ENCODE measurements around the gene UBL4A.
A peak's percentile ranks its signal among the peaks of the same experiment; 100 is the strongest.

The UBL4A gene

DNA sequence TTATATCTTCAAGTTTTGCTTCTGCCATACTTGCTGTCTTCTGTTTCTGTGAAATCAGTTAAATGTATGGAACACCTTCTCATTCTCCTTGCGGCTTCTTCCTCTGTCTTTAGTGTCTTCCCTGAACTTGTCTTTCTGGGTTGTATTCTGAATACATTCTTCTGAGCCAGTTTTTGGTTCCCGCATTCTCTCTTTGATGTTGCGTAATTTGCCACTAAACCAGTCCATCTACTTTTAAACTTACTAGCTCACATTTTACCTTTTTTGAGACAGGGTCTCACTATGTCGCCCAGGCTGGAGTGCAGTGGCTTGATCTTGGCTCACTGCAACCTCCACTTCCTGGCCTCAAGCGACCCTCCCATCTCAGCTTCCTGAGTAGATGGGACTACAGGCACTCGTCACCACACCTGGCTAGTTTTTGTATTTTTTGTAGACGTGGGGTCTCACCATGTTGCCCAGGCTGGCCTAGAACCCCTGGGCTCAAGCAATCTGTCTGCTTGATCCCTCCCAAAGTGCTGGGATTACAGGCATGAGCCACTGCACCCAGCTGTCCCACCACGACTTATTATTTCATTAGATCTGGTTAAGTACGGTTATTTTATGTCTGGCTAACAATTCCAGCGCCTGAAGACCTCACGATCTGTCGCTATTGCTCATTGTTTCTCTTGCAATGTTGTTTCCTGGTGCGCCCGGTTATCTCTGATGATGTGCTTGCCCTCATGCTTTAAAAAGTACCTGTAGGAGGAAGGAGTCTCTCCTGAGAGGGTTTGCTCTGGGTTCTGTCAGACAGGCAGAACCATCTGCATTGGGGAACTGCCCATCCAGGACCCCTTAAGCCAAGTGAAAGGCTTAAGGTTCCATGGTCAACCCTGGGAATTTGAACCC, 39.4 kb upstream of the UBL4A start:
- Histone ChIP-seq H3K4me2 (ENCODE audit: insufficient read depth, low read length, poor library complexity, severe bottlenecking) (no peak overlapping the region), H2BK15ac (ENCODE audit: low read length) (no peak overlapping the region), H2BK120ac (ENCODE audit: low read depth, low read length) (no peak overlapping the region), H2AK5ac (ENCODE audit: low read depth, low read length) (no peak overlapping the region), H2AFZ (ENCODE audit: low read length) (no peak overlapping the region), H3K4ac (ENCODE audit: low read length) (no peak overlapping the region), H3K4me3 (ENCODE audit: low read length in 2 of 2) (no peak overlapping the region), H4K91ac (ENCODE audit: low read depth, low read length, poor library complexity) (no peak overlapping the region), H3K9me3 (replicated peaks in 1 of 2; ENCODE audit: control insufficient read depth in 2 of 2, insufficient read depth in 1 of 2, low read depth in 1 of 2, low read length in 2 of 2) (no peaks in the 10 kb centered on the region), H4K8ac (ENCODE audit: low read depth, low read length) (no peak overlapping the region), H3K14ac (ENCODE audit: low read length) (no peak overlapping the region), H3K18ac (ENCODE audit: low read length) (no peak overlapping the region), H2BK12ac (ENCODE audit: low read length) (no peak overlapping the region), H3K79me1 (ENCODE audit: low read depth, low read length) (no peaks in the 10 kb centered on the region), H3K23ac (ENCODE audit: low read depth, low read length, poor library complexity) (no peak overlapping the region), H3K36me3 (replicated peaks in 1 of 2; ENCODE audit: control insufficient read depth in 2 of 2, insufficient read depth in 2 of 2, low read length in 2 of 2) (peaks cover 0 to 2% of the 10 kb centered on the region in 2 donors), H3K9ac (ENCODE audit: low read depth, low read length, poor library complexity) (no peak overlapping the region), H3K4me1 (ENCODE audit: control insufficient read depth in 2 of 2, insufficient read depth in 1 of 2, low read depth in 1 of 2, low read length in 2 of 2) (peaks cover 3 to 7% of the 10 kb centered on the region in 2 donors), H3K27ac (replicated peaks; ENCODE audit: low read length) (no peak overlapping the region), H3K27me3 (ENCODE audit: control insufficient read depth in 3 of 3, insufficient read depth in 3 of 3, low read depth in 1 of 3, low read length in 3 of 3) (no peaks in the 10 kb centered on the region), H2BK5ac (ENCODE audit: low read length) (no peak overlapping the region)
- no peak for DNase-seq (ENCODE audit: low spot score)
- no CpG with 5 or more reads among the region's 14 CpGs for WGBS, 2 donors (ENCODE audit: extremely low coverage in 2 of 2, insufficient read length in 2 of 2, insufficient replicate concordance in 1 of 2)

GRCh38 chrX:154519389-154519788, 33.0 kb upstream of the UBL4A start:
- peaks cover 5 to 10% of the 10 kb centered on the region in 2 donors for H3K4me1 ChIP-seq (ENCODE audit: control insufficient read depth in 2 of 2, insufficient read depth in 1 of 2, low read depth in 1 of 2, low read length in 2 of 2)
- no peak overlapping the region for H4K8ac ChIP-seq (ENCODE audit: low read depth, low read length)
- no peak overlapping the region for H3K23ac ChIP-seq (ENCODE audit: low read depth, low read length, poor library complexity)
- no peaks in the 10 kb centered on the region for H3K27me3 ChIP-seq (ENCODE audit: control insufficient read depth in 3 of 3, insufficient read depth in 3 of 3, low read depth in 1 of 3, low read length in 3 of 3)
- no peak overlapping the region for H4K91ac ChIP-seq (ENCODE audit: low read depth, low read length, poor library complexity)
- H3K79me1 ChIP-seq (ENCODE audit: low read depth, low read length): no peaks in the 10 kb centered on the region
- no CpG with 5 or more reads among the region's 8 CpGs for WGBS, 2 donors (ENCODE audit: extremely low coverage in 2 of 2, insufficient read length in 2 of 2, insufficient replicate concordance in 1 of 2)
- H3K9ac ChIP-seq (ENCODE audit: low read depth, low read length, poor library complexity): no peak overlapping the region
- no peak overlapping the region for H2AK5ac ChIP-seq (ENCODE audit: low read depth, low read length)
- no peak overlapping the region for H3K18ac ChIP-seq (ENCODE audit: low read length)
- H2AFZ ChIP-seq (ENCODE audit: low read length): no peak overlapping the region
- no peak overlapping the region for H3K14ac ChIP-seq (ENCODE audit: low read length)
- no peaks in the 10 kb centered on the region for H3K9me3 ChIP-seq (replicated peaks in 1 of 2; ENCODE audit: control insufficient read depth in 2 of 2, insufficient read depth in 1 of 2, low read depth in 1 of 2, low read length in 2 of 2)
- H3K36me3 ChIP-seq (replicated peaks in 1 of 2; ENCODE audit: control insufficient read depth in 2 of 2, insufficient read depth in 2 of 2, low read length in 2 of 2): no peaks in the 10 kb centered on the region
- H3K27ac ChIP-seq (replicated peaks; ENCODE audit: low read length): no peak overlapping the region
- no peak overlapping the region for H3K4me2 ChIP-seq (ENCODE audit: insufficient read depth, low read length, poor library complexity, severe bottlenecking)
- H3K4ac ChIP-seq (ENCODE audit: low read length): no peak overlapping the region
- no peak for DNase-seq (ENCODE audit: low spot score)
- no peak overlapping the region for H2BK15ac ChIP-seq (ENCODE audit: low read length)
- no peak overlapping the region for H2BK5ac ChIP-seq (ENCODE audit: low read length)
- H2BK12ac ChIP-seq (ENCODE audit: low read length): no peak overlapping the region
- H2BK120ac ChIP-seq (ENCODE audit: low read depth, low read length): no peak overlapping the region
- no peak overlapping the region for H3K4me3 ChIP-seq (ENCODE audit: low read length in 2 of 2)

DNA sequence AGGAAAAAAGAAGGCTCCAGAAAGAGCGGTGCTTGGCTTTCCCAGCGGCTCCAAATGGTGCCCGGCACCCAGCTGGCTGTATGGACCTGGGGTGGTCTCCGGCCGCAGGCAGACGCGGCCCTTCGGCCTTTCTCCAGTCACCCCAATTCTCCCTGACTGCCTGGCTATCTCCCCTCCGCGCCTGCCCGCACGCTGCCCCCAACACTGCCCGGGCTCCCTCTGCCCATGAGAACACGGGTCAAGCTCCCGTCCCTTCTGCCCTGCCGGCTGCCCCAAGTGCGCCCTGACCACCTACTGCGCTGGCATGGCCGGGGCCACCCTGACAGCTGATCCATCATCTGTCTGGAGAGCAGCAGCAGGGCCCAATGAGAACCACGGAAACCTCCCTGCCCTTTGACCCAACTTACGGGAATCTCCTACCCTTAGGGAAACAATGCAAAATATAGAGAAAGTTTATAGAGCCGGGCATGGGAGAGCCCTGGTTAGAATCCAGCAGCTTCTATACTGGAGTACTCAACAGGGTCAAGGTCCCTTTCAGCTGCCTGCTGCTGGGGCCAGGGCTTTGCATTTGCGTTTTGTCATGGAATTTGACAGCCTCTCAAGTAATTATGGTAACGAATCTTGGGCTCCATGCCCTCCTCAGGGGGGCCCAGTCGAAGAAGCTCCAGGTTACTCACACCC, 30.8 kb upstream of the UBL4A start:
- no peak overlapping the region for H2AK5ac ChIP-seq (ENCODE audit: low read depth, low read length)
- peak overlapping the region; percentile 51 for H3K4me2 ChIP-seq (ENCODE audit: insufficient read depth, low read length, poor library complexity, severe bottlenecking)
- H4K8ac ChIP-seq (ENCODE audit: low read depth, low read length): no peak overlapping the region
- H2BK12ac ChIP-seq (ENCODE audit: low read length): no peak overlapping the region
- H2BK15ac ChIP-seq (ENCODE audit: low read length): no peak overlapping the region
- H3K4ac ChIP-seq (ENCODE audit: low read length): no peak overlapping the region
- peaks cover 5 to 10% of the 10 kb centered on the region in 2 donors for H3K4me1 ChIP-seq (ENCODE audit: control insufficient read depth in 2 of 2, insufficient read depth in 1 of 2, low read depth in 1 of 2, low read length in 2 of 2)
- H3K9ac ChIP-seq (ENCODE audit: low read depth, low read length, poor library complexity): peak overlapping the region; percentile 60
- no peak overlapping the region for H3K23ac ChIP-seq (ENCODE audit: low read depth, low read length, poor library complexity)
- no peak overlapping the region for H4K91ac ChIP-seq (ENCODE audit: low read depth, low read length, poor library complexity)
- H2BK120ac ChIP-seq (ENCODE audit: low read depth, low read length): no peak overlapping the region
- no peaks in the 10 kb centered on the region for H3K27me3 ChIP-seq (ENCODE audit: control insufficient read depth in 3 of 3, insufficient read depth in 3 of 3, low read depth in 1 of 3, low read length in 3 of 3)
- H2BK5ac ChIP-seq (ENCODE audit: low read length): peak overlapping the region; percentile 39
- no peak overlapping the region for H3K14ac ChIP-seq (ENCODE audit: low read length)
- peak overlapping the region; percentile 63 for H2AFZ ChIP-seq (ENCODE audit: low read length)
- H3K9me3 ChIP-seq (replicated peaks in 1 of 2; ENCODE audit: control insufficient read depth in 2 of 2, insufficient read depth in 1 of 2, low read depth in 1 of 2, low read length in 2 of 2): no peaks in the 10 kb centered on the region
- H3K27ac ChIP-seq (replicated peaks; ENCODE audit: low read length): no peak overlapping the region
- WGBS, 2 donors (ENCODE audit: extremely low coverage in 2 of 2, insufficient read length in 2 of 2, insufficient replicate concordance in 1 of 2): no CpG with 5 or more reads among the region's 25 CpGs
- no peak for DNase-seq (ENCODE audit: low spot score)
- H3K18ac ChIP-seq (ENCODE audit: low read length): peak overlapping the region; percentile 83
- no peaks in the 10 kb centered on the region for H3K79me1 ChIP-seq (ENCODE audit: low read depth, low read length)
- H3K4me3 ChIP-seq (ENCODE audit: low read length in 2 of 2): peak overlapping the region; percentile 42 to 70
- H3K36me3 ChIP-seq (replicated peaks in 1 of 2; ENCODE audit: control insufficient read depth in 2 of 2, insufficient read depth in 2 of 2, low read length in 2 of 2): no peaks in the 10 kb centered on the region

- H2BK120ac ChIP-seq (ENCODE audit: low read depth, low read length): no peak overlapping the region
- no peaks in the 10 kb centered on the region for H3K36me3 ChIP-seq (replicated peaks in 1 of 2; ENCODE audit: control insufficient read depth in 2 of 2, insufficient read depth in 2 of 2, low read length in 2 of 2)
- no peak overlapping the region for H4K8ac ChIP-seq (ENCODE audit: low read depth, low read length)
- H3K18ac ChIP-seq (ENCODE audit: low read length): peak overlapping the region; percentile 74
- no peak overlapping the region for H2BK12ac ChIP-seq (ENCODE audit: low read length)
- H2AK5ac ChIP-seq (ENCODE audit: low read depth, low read length): no peak overlapping the region
- H3K27ac ChIP-seq (replicated peaks; ENCODE audit: low read length): peak overlapping the region; percentile 84
- peak overlapping the region; percentile 72 for H3K9ac ChIP-seq (ENCODE audit: low read depth, low read length, poor library complexity)
- no peak overlapping the region for H3K23ac ChIP-seq (ENCODE audit: low read depth, low read length, poor library complexity)
- peak overlapping the region; percentile 70 to 71 for H3K4me3 ChIP-seq (ENCODE audit: low read length in 2 of 2)
- no peak overlapping the region for H2BK15ac ChIP-seq (ENCODE audit: low read length)
- H3K9me3 ChIP-seq (replicated peaks in 1 of 2; ENCODE audit: control insufficient read depth in 2 of 2, insufficient read depth in 1 of 2, low read depth in 1 of 2, low read length in 2 of 2): no peaks in the 10 kb centered on the region
- DNase-seq (ENCODE audit: low spot score): no peak
- no peak overlapping the region for H3K14ac ChIP-seq (ENCODE audit: low read length)
- peaks cover 5 to 10% of the 10 kb centered on the region in 2 donors for H3K4me1 ChIP-seq (ENCODE audit: control insufficient read depth in 2 of 2, insufficient read depth in 1 of 2, low read depth in 1 of 2, low read length in 2 of 2)
- H3K27me3 ChIP-seq (ENCODE audit: control insufficient read depth in 3 of 3, insufficient read depth in 3 of 3, low read depth in 1 of 3, low read length in 3 of 3): no peaks in the 10 kb centered on the region
- H3K4me2 ChIP-seq (ENCODE audit: insufficient read depth, low read length, poor library complexity, severe bottlenecking): peak overlapping the region; percentile 51
- peak overlapping the region; percentile 39 for H2BK5ac ChIP-seq (ENCODE audit: low read length)
- H3K4ac ChIP-seq (ENCODE audit: low read length): no peak overlapping the region
- no peaks in the 10 kb centered on the region for H3K79me1 ChIP-seq (ENCODE audit: low read depth, low read length)
- no peak overlapping the region for H4K91ac ChIP-seq (ENCODE audit: low read depth, low read length, poor library complexity)
- peak overlapping the region; percentile 63 for H2AFZ ChIP-seq (ENCODE audit: low read length)
- no CpG with 5 or more reads among the region's 19 CpGs for WGBS, 2 donors (ENCODE audit: extremely low coverage in 2 of 2, insufficient read length in 2 of 2, insufficient replicate concordance in 1 of 2)
Measured at GRCh38 chrX:154516656-154517100, 30.3 kb upstream of the UBL4A start.
